VCaP (cell line): ENCODE data around the gene LRRC52.
"Not testable (repeated sequence)": the region's sequence is repeated elsewhere in the genome, so short reads cannot be mapped to it uniquely, and the experiment has no call there.

Experiments used
- H3K27ac ChIP-seq: fragments of 450-650 bp; 2 replicates; pipeline ENCODE4 v1.5.1; 2017
- CTCF ChIP-seq: fragments of 450-650 bp; conservative IDR thresholded peaks from 2 replicates; pipeline ENCODE4 v1.5.1; 2017; ENCODE audit warnings: mild to moderate bottlenecking, moderate library complexity

Gene LRRC52

GRCh38 chr1:165574295-165574694 lies 30.5 kb downstream of the LRRC52 start:
- no peak for TF ChIP-seq CTCF

GRCh38 chr1:165575468-165576099 lies 31.8 kb downstream of the LRRC52 start:
- H3K27ac ChIP-seq = no peak overlapping the region
- no peak for TF ChIP-seq CTCF

More at GRCh38 chr1:165574295-165574694, 30.5 kb downstream of the LRRC52 start:
- no peak overlapping the region for H3K27ac ChIP-seq

- H3K27ac ChIP-seq = no peak overlapping the region
- TF ChIP-seq CTCF = no peak
These were observed 32.7 kb downstream of the LRRC52 start for GRCh38 chr1:165576536-165576935.

- H3K27ac ChIP-seq = no peak overlapping the region
- TF ChIP-seq CTCF = no peak
These were observed 33.9 kb downstream of the LRRC52 start for GRCh38 chr1:165577707-165578106.

GRCh38 chr1:165580931-165581871 lies 37.4 kb downstream of the LRRC52 start:
- H3K27ac ChIP-seq = no peak overlapping the region
- TF ChIP-seq CTCF = no peak

- no peak for TF ChIP-seq CTCF
- no peak overlapping the region for H3K27ac ChIP-seq
These were observed 38.1 kb downstream of the LRRC52 start for GRCh38 chr1:165581926-165582325.

- H3K27ac ChIP-seq = no peak overlapping the region
- no peak for TF ChIP-seq CTCF
These were observed 42.6 kb downstream of the LRRC52 start for GRCh38 chr1:165586398-165586797.

- H3K27ac ChIP-seq = not testable (repeated sequence)
These were observed 47.6 kb downstream of the LRRC52 start for GRCh38 chr1:165591391-165591790.
